GM18508 (cell line): Measurements from ENCODE around the gene FBLN2.
"Not testable (repeated sequence)": the region's sequence is repeated elsewhere in the genome, so short reads cannot be mapped to it uniquely, and the experiment has no call there.

Source experiments
- ATAC-seq: cut with Tn5 transposase; IDR thresholded peaks from one replicate; pipeline ENCODE4 v1.9.1; 2021; ENCODE audit warnings: moderate number of reproducible peaks; ENCODE audit not compliant: insufficient read depth, unreplicated experiment

Gene FBLN2

GRCh38 chr3:13513051-13513912, 35.6 kb upstream of the FBLN2 start:
- no peak for ATAC-seq

GRCh38 chr3:13513913-13514517, 34.9 kb upstream of the FBLN2 start:
- ATAC-seq = no peak

DNA sequence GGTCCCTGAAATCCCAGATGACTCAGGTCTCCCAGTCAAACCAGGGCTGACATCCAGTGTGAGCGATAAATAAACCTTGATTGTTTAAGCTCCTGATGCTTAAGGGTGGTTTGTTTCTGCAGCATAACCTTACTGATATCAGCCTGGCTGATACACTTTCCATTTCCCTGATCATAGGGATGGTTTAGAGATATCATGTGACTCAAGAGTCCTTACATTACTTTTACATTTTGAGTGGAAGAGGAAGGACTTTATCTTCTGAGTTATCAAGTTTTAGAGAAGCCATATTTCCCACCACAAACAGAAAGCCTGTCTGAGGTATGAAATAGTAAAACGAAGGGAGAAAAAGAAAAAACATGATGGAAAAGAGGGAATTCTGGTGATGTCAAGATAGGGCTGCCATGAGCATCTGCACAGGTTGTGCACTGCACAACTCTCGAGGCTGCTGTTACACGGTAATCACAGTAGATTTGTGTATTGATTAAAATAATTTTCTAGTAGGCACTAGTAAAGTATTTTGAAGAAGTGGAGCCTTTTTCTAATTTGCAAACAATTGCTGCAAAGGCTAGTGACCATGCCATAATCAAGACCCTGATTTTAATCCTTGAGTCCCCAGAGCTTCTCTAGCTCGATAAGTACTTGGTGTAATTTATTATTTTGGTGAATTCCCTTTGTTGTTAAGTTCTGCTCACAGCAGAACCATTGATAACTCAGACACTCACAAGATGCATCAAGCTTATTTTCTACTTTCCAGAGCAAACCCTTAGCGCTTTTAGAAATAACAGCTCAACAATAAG, 34.1 kb upstream of the FBLN2 start:
- ATAC-seq = no peak

DNA sequence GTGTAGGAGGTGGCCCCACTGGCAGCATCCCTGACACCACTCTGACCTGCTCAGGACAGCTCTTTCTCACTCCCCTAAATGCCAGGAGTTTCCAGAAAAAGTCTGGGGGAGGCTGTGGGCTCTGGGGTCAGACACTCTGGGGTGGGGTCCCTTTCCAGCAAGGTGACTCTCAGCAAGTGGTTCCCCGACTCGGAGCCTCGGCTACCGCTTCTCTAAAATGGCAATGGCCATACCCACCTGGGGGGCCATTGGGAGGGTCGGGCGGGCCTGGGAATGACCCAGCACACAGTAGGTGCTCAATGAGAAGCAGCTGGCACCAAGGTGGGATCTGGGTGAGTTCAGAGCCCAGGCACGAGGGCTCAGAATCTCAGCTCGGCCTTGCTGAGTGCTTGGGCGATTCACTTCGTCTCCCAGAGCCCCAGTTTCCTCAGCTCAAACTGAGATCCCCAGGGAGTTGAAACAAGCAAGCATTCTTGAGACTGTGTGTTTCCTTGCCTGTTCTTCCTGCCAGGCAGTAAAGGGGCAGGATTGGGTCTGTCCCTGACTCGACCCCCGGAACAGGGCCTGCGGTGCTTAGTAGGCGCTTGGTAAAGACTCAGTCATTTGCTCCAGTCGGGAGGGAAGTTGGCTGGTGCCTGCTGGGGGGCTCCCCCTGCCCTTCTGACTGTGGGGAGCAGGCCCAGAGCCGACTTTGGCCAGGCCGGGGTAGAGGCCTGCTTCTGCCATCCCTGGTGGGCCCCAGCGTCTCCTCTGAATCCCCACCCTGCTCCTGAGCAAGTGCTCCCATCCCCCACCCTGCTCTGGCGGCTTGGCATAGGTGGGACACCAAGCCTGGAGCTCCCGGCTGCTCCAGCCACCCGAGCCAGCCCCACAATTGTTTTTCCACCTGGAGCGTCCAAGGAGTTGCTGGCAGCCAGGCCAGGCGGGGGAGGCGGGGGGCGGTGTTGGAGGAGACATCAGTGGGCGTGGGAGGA, 32.9 kb upstream of the FBLN2 start:
- no peak for ATAC-seq

DNA sequence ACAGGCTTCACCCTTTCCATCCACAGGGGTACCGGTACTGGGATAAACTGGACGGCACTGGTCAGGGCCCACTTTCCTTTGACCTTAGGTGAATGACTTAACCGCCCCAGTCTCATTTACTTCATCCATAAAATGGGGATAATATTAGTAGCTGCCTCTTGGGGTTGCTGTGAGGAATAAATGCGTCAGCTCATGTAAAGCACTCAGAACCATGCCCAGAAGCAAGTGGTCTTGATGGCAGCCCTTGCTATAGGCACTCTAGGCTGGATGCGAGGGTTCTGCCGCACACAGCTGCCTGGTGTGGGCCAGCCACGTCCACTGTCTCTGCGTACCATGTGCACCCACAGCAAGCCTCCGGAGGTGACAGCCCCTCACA, 32.2 kb upstream of the FBLN2 start:
- ATAC-seq = no peak

DNA sequence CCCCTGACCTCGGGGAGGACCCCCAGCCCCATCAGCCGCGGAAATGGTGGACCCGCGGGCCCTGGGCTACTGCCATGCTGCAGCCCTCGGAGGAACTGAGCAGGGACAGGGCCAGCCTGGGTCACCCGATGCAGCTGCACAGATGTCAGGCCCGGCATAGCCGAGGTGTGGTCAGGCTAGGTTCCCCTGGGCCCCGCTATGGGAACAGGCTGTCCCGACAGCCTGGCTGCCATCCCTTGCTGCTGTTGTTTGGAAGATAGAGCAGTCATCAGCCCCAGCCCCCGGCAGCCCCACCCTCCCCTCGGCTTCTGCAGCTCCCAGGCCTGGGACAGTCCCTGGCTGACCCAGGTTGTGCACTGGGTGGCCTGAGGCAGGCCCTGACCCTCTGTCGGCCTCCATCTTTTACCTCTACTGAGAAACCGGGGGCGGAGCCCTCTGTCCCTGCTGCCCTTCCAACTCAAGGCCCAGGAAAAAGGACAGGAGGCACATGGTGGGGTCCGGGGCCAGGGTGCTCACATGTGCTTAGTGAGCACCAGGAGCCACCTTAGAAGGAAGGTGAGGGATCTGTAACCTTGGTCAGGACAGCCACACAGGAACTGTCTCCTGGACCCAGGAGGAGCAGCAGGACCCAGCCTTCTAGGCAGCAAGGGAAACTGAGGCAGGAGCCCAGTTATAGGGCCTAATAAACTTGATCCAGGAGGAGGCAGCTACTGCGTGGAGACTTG, 31.5 kb upstream of the FBLN2 start:
- ATAC-seq = no peak

GRCh38 chr3:13518516-13518953, 30.4 kb upstream of the FBLN2 start:
- no peak for ATAC-seq

- ATAC-seq = no peak
Observed at GRCh38 chr3:13519006-13519791, 29.7 kb upstream of the FBLN2 start.

DNA sequence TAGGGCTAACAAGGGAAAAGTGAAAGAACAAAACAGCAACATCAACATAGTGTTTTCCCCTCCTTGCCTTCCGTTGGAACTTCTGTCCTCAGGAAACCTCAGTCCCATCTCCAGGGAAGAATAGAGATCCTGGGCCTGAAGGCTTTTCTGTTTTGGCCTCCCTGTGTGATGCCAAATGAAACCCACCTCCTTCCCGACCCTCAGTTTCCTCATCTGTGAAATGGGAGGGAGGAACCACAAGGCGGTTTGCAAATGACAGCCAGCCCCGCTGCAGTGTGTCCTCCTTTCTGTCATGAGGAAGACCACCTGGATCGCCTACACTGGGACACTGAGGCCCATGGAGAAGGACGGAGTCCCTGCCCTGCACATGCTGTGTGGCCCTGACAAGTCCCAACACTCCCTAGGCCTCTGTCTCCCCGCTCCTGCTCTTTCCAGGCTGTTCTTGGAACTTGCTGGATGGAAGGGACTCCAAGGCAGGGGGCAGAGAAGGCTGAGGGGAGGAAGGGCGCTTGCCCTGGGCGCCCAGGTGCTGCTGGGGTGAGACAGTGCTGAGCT, 28.5 kb upstream of the FBLN2 start:
- ATAC-seq = no peak

DNA sequence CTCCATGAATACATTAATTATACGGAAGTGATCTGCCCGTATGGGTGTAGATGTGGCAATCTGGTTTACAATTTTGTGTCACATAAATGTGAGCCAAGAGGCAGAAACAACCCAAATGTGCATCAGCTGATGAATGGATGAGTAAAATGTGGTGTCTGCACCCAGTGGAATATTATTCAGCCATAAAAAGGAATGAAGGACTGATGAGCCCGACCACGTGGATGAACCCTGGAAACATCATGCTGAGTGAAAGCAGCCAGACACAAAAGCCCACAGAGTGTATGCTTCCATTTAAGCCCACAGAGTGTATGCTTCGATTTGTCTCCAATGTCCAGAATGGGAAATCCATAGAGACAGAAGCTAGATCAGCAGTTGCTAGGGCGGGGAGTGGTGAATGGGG, 27.6 kb upstream of the FBLN2 start:
- no peak for ATAC-seq

DNA sequence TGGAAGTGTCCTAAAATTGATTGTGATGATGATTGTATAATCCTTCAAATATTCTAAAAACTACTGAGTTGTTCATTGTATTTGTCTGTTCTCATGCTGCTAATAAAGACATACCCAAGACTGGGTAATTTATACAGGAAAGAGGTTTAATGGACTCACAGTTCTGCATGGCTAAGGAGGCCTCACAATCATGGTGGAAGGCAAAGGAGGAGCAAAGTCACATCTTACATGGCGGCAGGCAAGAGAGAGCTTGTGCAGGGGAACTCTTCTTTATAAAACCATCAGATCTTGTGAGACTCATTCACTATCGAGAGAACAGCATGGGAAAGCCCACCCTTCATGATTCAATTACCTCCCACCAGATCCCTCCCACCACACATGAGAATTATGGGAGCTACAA, 27.2 kb upstream of the FBLN2 start:
- not testable (repeated sequence) for ATAC-seq

DNA sequence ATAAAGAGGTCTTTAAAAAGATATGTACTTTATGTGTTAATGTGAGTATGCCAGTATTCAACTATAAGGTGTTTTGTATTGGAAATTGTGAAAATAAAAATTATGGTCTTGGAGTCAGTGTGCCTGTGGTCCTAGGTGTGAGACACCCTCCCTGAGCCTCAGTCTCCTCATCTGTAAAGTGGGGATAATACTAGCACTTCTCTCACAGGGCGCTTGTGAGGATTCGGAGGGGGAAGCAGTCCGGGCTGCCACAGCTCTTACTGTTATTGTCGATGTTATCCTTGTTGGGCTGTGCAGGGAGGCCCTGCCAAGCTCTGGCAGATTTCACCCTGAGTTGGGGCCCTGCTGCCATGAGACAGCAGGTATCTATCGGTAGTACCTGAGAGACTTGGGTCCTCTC, 26.7 kb upstream of the FBLN2 start:
- no peak for ATAC-seq

GRCh38 chr3:13524979-13525669, 23.8 kb upstream of the FBLN2 start:
- no peak for ATAC-seq

DNA sequence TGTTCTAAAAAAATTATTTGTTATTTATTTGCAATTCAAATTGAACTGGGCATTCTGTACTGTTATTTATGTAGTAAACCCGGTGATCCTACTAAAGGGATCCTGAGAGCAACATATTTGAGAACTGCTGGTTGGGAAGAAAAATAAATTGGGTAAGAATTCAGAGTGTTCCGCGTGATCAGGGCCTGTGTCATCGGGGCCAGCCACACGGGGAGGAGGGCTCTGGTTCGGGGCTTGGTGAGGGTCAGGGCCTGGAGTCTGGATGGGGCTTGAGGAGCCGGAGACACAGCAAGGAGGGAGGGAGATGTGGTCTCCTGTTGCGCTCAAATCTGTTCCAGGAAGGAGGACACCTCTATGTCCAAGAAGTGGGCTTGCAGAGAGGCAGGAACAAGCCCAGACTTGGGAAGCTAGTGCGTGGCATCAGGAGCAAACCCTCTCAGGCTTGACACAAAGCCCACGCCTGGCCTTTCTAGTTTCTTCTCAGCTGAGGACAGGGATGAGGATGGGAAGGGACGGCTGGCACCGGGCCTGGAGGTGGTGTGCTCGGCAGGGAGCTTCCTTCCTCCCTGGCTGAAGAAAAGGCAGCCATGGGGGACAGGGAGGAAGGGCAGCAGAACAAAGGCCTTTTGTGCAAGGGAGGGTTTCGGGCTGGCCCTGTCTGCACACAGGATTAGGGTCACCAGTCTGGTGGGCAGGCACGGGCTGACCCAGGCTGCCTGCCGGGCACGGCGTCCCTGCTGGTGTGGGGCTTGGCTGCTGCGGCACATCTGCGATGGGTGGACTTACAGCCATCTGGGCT, 22.9 kb upstream of the FBLN2 start:
- no peak for ATAC-seq

DNA sequence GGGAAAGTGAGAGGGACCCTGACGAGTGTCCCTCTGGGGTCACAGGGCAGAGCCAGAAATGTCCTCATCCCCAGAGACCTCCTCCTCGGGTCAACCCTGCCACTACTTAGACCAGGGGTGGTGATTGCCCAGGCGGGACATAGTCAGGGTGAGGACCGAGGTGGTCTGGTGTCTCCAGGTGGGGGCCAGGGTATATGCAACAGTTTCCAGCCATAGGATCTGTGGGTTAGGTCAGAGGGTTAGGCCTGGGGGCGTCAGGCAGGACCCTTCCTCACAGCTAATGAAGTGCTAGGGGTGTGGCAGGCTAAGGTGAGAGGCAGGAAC, 22.3 kb upstream of the FBLN2 start:
- ATAC-seq = no peak

DNA sequence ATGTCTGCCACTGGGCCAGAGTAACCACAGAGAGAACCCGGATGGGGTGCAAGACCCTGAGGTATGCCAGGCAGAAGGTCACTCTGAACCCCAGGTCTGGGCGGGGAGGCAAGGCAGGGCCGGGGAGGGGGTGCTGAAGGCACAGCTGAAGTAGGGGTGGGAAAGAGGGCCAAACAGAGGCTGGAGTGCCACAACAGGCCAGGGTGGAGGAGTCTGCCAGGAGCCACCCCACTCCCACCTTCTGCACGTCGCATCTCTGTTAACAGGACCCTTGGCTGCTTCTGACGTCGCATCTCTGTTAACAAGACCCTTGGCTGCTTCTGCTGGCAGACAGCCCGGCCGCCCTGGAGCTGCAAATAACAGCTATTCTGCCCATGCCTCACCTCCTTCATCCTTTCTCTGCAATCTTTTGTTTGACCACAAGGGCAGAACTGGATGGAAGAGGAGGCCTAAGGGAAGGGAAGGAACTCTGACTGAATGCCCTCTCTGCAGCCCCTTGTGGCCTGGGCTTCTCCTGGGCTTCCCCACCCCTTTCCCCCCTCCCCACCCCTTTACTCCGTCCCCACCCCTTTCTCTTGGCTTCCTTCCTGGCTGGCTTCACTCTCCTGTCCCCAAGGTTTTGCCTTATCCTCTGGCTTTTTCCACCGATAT, 20.6 kb upstream of the FBLN2 start:
- ATAC-seq = no peak
